ENCODE results near the gene SNRNP35. TPM values are rescaled to one million over a fixed set of nuclear protein-coding genes. Genes with fewer than 3 reads are reported as not detected.

Gene SNRNP35
- total RNA-seq, 1 donor from 2014 or later: 14.4 TPM

Other genes with a start within 250 kb of the SNRNP35 start
- 52.2 TPM for gene MPHOSPH9, start 225.0 kb upstream of the SNRNP35 start, total RNA-seq (ENCODE audit: insufficient read depth, low replicate concordance)
- gene MTRFR, start 224.7 kb upstream of the SNRNP35 start, total RNA-seq (ENCODE audit: insufficient read depth, low replicate concordance): 10.4 TPM
- 87.6 TPM for gene CDK2AP1, start 186.3 kb upstream of the SNRNP35 start, total RNA-seq (ENCODE audit: insufficient read depth, low replicate concordance)
- gene SBNO1, start 93.3 kb upstream of the SNRNP35 start, total RNA-seq (ENCODE audit: insufficient read depth, low replicate concordance): 20.9 TPM
- gene KMT5A, start 74.0 kb upstream of the SNRNP35 start, total RNA-seq (ENCODE audit: insufficient read depth, low replicate concordance): 6.3 TPM
- gene RILPL2, start 21.5 kb upstream of the SNRNP35 start, total RNA-seq (ENCODE audit: insufficient read depth, low replicate concordance): 5.3 TPM
- gene RILPL1, start 75.6 kb downstream of the SNRNP35 start, total RNA-seq (ENCODE audit: insufficient read depth, low replicate concordance): 8.2 TPM
- 456 TPM for gene TMED2, start 126.4 kb downstream of the SNRNP35 start, total RNA-seq (ENCODE audit: insufficient read depth, low replicate concordance)
- gene DDX55, start 144.0 kb downstream of the SNRNP35 start, total RNA-seq (ENCODE audit: insufficient read depth, low replicate concordance): 14.4 TPM
- 53.0 TPM for gene EIF2B1, start 175.5 kb downstream of the SNRNP35 start, total RNA-seq (ENCODE audit: insufficient read depth, low replicate concordance)
- 15.4 TPM for gene GTF2H3, start 175.7 kb downstream of the SNRNP35 start, total RNA-seq (ENCODE audit: insufficient read depth, low replicate concordance)
- 9.9 TPM for gene TCTN2, start 213.0 kb downstream of the SNRNP35 start, total RNA-seq (ENCODE audit: insufficient read depth, low replicate concordance)

All from umbilical cord (tissue), 1 donor.